Activated naive CD8-positive, alpha-beta T cell treated with anti-CD3 and anti-CD28 coated beads, Interleukin-2, amount 10 ng/mL, durations not matched to agents 7 days and 5 days (primary cell): ENCODE data around the gene FAF1. TPM values are rescaled to one million over a fixed set of nuclear protein-coding genes. Genes with fewer than 3 reads are reported as not detected.
A peak's percentile ranks its signal among the peaks of the same experiment; 100 is the strongest.

ENCODE experiments used
- ATAC-seq: fragments of 150-1000 bp; cut with Tn5 transposase; one replicate; pipeline ENCODE4 v1.10.0; 2021; ENCODE audit warnings: low read depth, moderate library complexity
- POLR2A ChIA-PET: fragments of 350-600 bp; sonication (Branson Sonifier 250); formaldehyde crosslinking; loops from one replicate; lab custom pipeline; 2021; ENCODE audit warnings: antibody characterized with exemption; lab: Charles Lee
- DNase-seq: peaks from one replicate; pipeline ENCODE4 v3.0.0; 2021
- H3K27ac Mint-ChIP-seq: one replicate; pipeline ENCODE4 v1.8.0; 2022; ENCODE audit warnings: mild to moderate bottlenecking, mixed read lengths
- H3K27me3 Mint-ChIP-seq: one replicate; pipeline ENCODE4 v1.8.0; 2022; ENCODE audit warnings: mild to moderate bottlenecking, moderate library complexity, mixed read lengths
- H3K36me3 Mint-ChIP-seq: one replicate; pipeline ENCODE4 v1.8.0; 2021; ENCODE audit warnings: mild to moderate bottlenecking, mixed read lengths
- H3K4me1 Mint-ChIP-seq: one replicate; pipeline ENCODE4 v1.8.0; 2021; ENCODE audit warnings: mixed read lengths
- H3K4me3 Mint-ChIP-seq: one replicate; pipeline ENCODE4 v1.8.0; 2022; ENCODE audit warnings: mild to moderate bottlenecking, moderate library complexity, mixed read lengths
- H3K9me3 Mint-ChIP-seq: one replicate; pipeline ENCODE4 v1.8.0; 2021; ENCODE audit warnings: mixed read lengths
- total RNA-seq, 2 experiments: library from RNA; stranded (reverse); gene quantifications; one replicate each; pipeline ENCODE4 v1.2.3, GENCODE V29; 2021

FAF1 gene
- total RNA-seq, 2 experiments from 2014 or later, result 70.3 to 75.2 TPM

GRCh38 chr1:50447961-50448360 is 512.1 kb downstream of the FAF1 start:
- Mint-ChIP-seq H3K4me3 (no peak overlapping the region), H3K27me3 (no peaks in the 10 kb centered on the region), H3K4me1 (peaks cover 22% of the 10 kb centered on the region), H3K9me3 (no peaks in the 10 kb centered on the region), H3K36me3 (peaks cover 15% of the 10 kb centered on the region), H3K27ac (no peak overlapping the region)
- POLR2A ChIA-PET, result no interaction called here
- DNase-seq (no peak), ATAC-seq (no peak)

- Mint-ChIP-seq H3K4me3 (no peak overlapping the region), H3K4me1 (peaks cover 1% of the 10 kb centered on the region), H3K9me3 (no peaks in the 10 kb centered on the region), H3K36me3 (peaks cover 23% of the 10 kb centered on the region), H3K27me3 (no peaks in the 10 kb centered on the region), H3K27ac (no peak overlapping the region)
- ATAC-seq, result no peak
- POLR2A ChIA-PET, result no interaction called here
- DNase-seq, result no peak
Measured at GRCh38 chr1:50441183-50441582, 518.9 kb downstream of the FAF1 start.

- ATAC-seq, result no peak
- no peak overlapping the region for H3K27ac Mint-ChIP-seq
- peaks cover 28% of the 10 kb centered on the region for H3K36me3 Mint-ChIP-seq
- DNase-seq, result no peak
- H3K4me1 Mint-ChIP-seq, result peaks cover 6% of the 10 kb centered on the region
- POLR2A ChIA-PET, result no interaction called here
- no peak overlapping the region for H3K4me3 Mint-ChIP-seq
- no peaks in the 10 kb centered on the region for H3K9me3 Mint-ChIP-seq
- no peaks in the 10 kb centered on the region for H3K27me3 Mint-ChIP-seq
Measured at GRCh38 chr1:50438945-50439344, 521.1 kb downstream of the FAF1 start.

- Mint-ChIP-seq H3K36me3 (peaks cover 25% of the 10 kb centered on the region), H3K9me3 (no peaks in the 10 kb centered on the region), H3K27ac (no peak overlapping the region), H3K4me1 (peaks cover 6% of the 10 kb centered on the region), H3K4me3 (no peak overlapping the region), H3K27me3 (peaks cover 17% of the 10 kb centered on the region)
- ATAC-seq (no peak), DNase-seq (no peak)
- POLR2A ChIA-PET, result no interaction called here
Measured at GRCh38 chr1:50436489-50436888, 523.6 kb downstream of the FAF1 start.

- ATAC-seq, result no peak
- POLR2A ChIA-PET, result no interaction called here
- Mint-ChIP-seq H3K4me1 (peaks cover 21% of the 10 kb centered on the region), H3K36me3 (peaks cover 3% of the 10 kb centered on the region), H3K4me3 (no peak overlapping the region), H3K27me3 (peaks cover 79% of the 10 kb centered on the region), H3K9me3 (peaks cover 3% of the 10 kb centered on the region), H3K27ac (no peak overlapping the region)
- DNase-seq, result no peak
Measured at GRCh38 chr1:50430010-50430405, 530.1 kb downstream of the FAF1 start.

GRCh38 chr1:50427818-50428779 is 532.0 kb downstream of the FAF1 start:
- Mint-ChIP-seq H3K27me3 (peaks cover 94% of the 10 kb centered on the region), H3K4me1 (peaks cover 24% of the 10 kb centered on the region), H3K9me3 (peaks cover 3% of the 10 kb centered on the region), H3K27ac (no peak overlapping the region), H3K4me3 (peak overlapping the region; percentile 7), H3K36me3 (no peaks in the 10 kb centered on the region)
- POLR2A ChIA-PET, result no interaction called here
- DNase-seq (peak; percentile 48), ATAC-seq (no peak)

GRCh38 chr1:50427086-50427817 is 532.8 kb downstream of the FAF1 start:
- H3K4me1 Mint-ChIP-seq, result peaks cover 30% of the 10 kb centered on the region
- peaks cover 3% of the 10 kb centered on the region for H3K9me3 Mint-ChIP-seq
- no peak overlapping the region for H3K4me3 Mint-ChIP-seq
- DNase-seq (peak; percentile 33), ATAC-seq (no peak)
- POLR2A ChIA-PET, result no interaction called here
- H3K36me3 Mint-ChIP-seq, result no peaks in the 10 kb centered on the region
- peaks cover 95% of the 10 kb centered on the region for H3K27me3 Mint-ChIP-seq
- H3K27ac Mint-ChIP-seq, result peak overlapping the region; percentile 15

GRCh38 chr1:50426702-50427085 is 533.4 kb downstream of the FAF1 start:
- DNase-seq (no peak), ATAC-seq (no peak)
- peaks cover 35% of the 10 kb centered on the region for H3K4me1 Mint-ChIP-seq
- no peak overlapping the region for H3K4me3 Mint-ChIP-seq
- POLR2A ChIA-PET, result no interaction called here
- peaks cover 3% of the 10 kb centered on the region for H3K9me3 Mint-ChIP-seq
- H3K27me3 Mint-ChIP-seq, result peaks cover 96% of the 10 kb centered on the region
- no peaks in the 10 kb centered on the region for H3K36me3 Mint-ChIP-seq
- no peak overlapping the region for H3K27ac Mint-ChIP-seq

GRCh38 chr1:50426108-50426700 is 533.9 kb downstream of the FAF1 start:
- ATAC-seq, result no peak
- Mint-ChIP-seq H3K9me3 (peaks cover 3% of the 10 kb centered on the region), H3K27ac (peak overlapping the region; percentile 31), H3K36me3 (no peaks in the 10 kb centered on the region), H3K4me3 (peak overlapping the region; percentile 10), H3K4me1 (peaks cover 37% of the 10 kb centered on the region), H3K27me3 (peaks cover 95% of the 10 kb centered on the region)
- POLR2A ChIA-PET, result no interaction called here
- peak; percentile 35 for DNase-seq

- H3K4me3 Mint-ChIP-seq, result peak overlapping the region; percentile 83
Measured at GRCh38 chr1:50425376-50426107, 534.5 kb downstream of the FAF1 start.

GRCh38 chr1:50424884-50425375 is 535.1 kb downstream of the FAF1 start:
- H3K4me1 Mint-ChIP-seq, result peaks cover 41% of the 10 kb centered on the region
- H3K27me3 Mint-ChIP-seq, result peaks cover 89% of the 10 kb centered on the region

More at GRCh38 chr1:50425376-50426107, 534.5 kb downstream of the FAF1 start:
- Mint-ChIP-seq H3K4me1 (peaks cover 37% of the 10 kb centered on the region), H3K36me3 (peaks cover under 1% of the 10 kb centered on the region), H3K27ac (no peak overlapping the region), H3K9me3 (peaks cover 3% of the 10 kb centered on the region), H3K27me3 (peaks cover 89% of the 10 kb centered on the region)
- no peak for ATAC-seq
- POLR2A ChIA-PET, result interaction anchor here (0.6 kb wide), 1 partner anchor 653 kb away, joined by 3 read pairs; no protein-coding TSS in a partner anchor
- DNase-seq, result no peak

GRCh38 chr1:50424045-50424883 is 535.8 kb downstream of the FAF1 start:
- DNase-seq (peak; percentile 43), ATAC-seq (peak; percentile 35)
- H3K36me3 Mint-ChIP-seq, result peaks cover 2% of the 10 kb centered on the region
- peaks cover 43% of the 10 kb centered on the region for H3K4me1 Mint-ChIP-seq
- H3K9me3 Mint-ChIP-seq, result peaks cover 3% of the 10 kb centered on the region
- peaks cover 88% of the 10 kb centered on the region for H3K27me3 Mint-ChIP-seq
- H3K4me3 Mint-ChIP-seq, result peak overlapping the region; percentile 83
- POLR2A ChIA-PET, result interaction anchor here (0.5 kb wide), 1 partner anchor 44 kb away, joined by 3 read pairs; no protein-coding TSS in a partner anchor
- H3K27ac Mint-ChIP-seq, result peak overlapping the region; percentile 43

More at GRCh38 chr1:50424884-50425375, 535.1 kb downstream of the FAF1 start:
- peaks cover 2% of the 10 kb centered on the region for H3K36me3 Mint-ChIP-seq
- peaks cover 3% of the 10 kb centered on the region for H3K9me3 Mint-ChIP-seq
- ATAC-seq, result no peak
- POLR2A ChIA-PET, result interaction anchor here (0.6 kb wide), 1 partner anchor 654 kb away, joined by 3 read pairs; no protein-coding TSS in a partner anchor
- H3K27ac Mint-ChIP-seq, result peak overlapping the region; percentile 43
- H3K4me3 Mint-ChIP-seq, result peak overlapping the region; percentile 83
- DNase-seq, result peak; percentile 38
